Glomerular visceral epithelial cell (primary cell): Measurements from ENCODE around the gene OLFML2A.

ENCODE experiments used
- DNase-seq: peaks from one replicate; pipeline ENCODE4 v3.0.0-alpha.2; 2016; ENCODE audit errors: extremely low spot score

OLFML2A gene

GRCh38 chr9:124778575-124779367, 1.8 kb downstream of the OLFML2A start:
- DNase-seq, result no peak

GRCh38 chr9:124779368-124780059, 2.6 kb downstream of the OLFML2A start:
- DNase-seq, result peak; percentile 87

- DNase-seq, result peak; percentile 31
Observed at GRCh38 chr9:124780060-124780756, 3.3 kb downstream of the OLFML2A start.

- DNase-seq, result no peak
Observed at GRCh38 chr9:124780757-124781151, 3.8 kb downstream of the OLFML2A start.

GRCh38 chr9:124781967-124782660, 5.2 kb downstream of the OLFML2A start:
- DNase-seq, result no peak

- no peak for DNase-seq
Observed at GRCh38 chr9:124782661-124783574, 6.0 kb downstream of the OLFML2A start.

GRCh38 chr9:124783830-124784229, 6.9 kb downstream of the OLFML2A start:
- no peak for DNase-seq

- no peak for DNase-seq
Observed at GRCh38 chr9:124784509-124784908, 7.6 kb downstream of the OLFML2A start.

GRCh38 chr9:124786881-124787573, 10.1 kb downstream of the OLFML2A start:
- no peak for DNase-seq

- no peak for DNase-seq
Observed at GRCh38 chr9:124788542-124789217, 11.7 kb downstream of the OLFML2A start.

GRCh38 chr9:124789531-124789930, 12.6 kb downstream of the OLFML2A start:
- no peak for DNase-seq

GRCh38 chr9:124790301-124790700, 13.4 kb downstream of the OLFML2A start:
- no peak for DNase-seq

- no peak for DNase-seq
Observed at GRCh38 chr9:124790801-124791505, 14.0 kb downstream of the OLFML2A start.

GRCh38 chr9:124792257-124793014, 15.5 kb downstream of the OLFML2A start:
- DNase-seq, result no peak

GRCh38 chr9:124793015-124793541, 16.1 kb downstream of the OLFML2A start:
- DNase-seq, result no peak

GRCh38 chr9:124794902-124795491, 18.1 kb downstream of the OLFML2A start:
- DNase-seq, result no peak

GRCh38 chr9:124795881-124796431, 19.0 kb downstream of the OLFML2A start:
- no peak for DNase-seq
